Breast epithelium (tissue), 3 donors: ENCODE measurements around the gene GDAP1L1.

Experiments
- POLR2A ChIP-seq: fragments of 450-650 bp; IDR thresholded peaks from one replicate; pipeline ENCODE4 v1.6.1; 2016; ENCODE audit warnings: antibody characterized with exemption, mild to moderate bottlenecking, moderate library complexity
- TF ChIP-seq, protein P1 (sequence below), 3 donors: fragments of 450-650 bp; IDR thresholded peaks; one replicate each; pipeline ENCODE4 v1.5.1; 2016 to 2017; ENCODE audit warnings: antibody characterized with exemption in 3 of 3, mild to moderate bottlenecking in 3 of 3, moderate library complexity in 3 of 3

DNA sequence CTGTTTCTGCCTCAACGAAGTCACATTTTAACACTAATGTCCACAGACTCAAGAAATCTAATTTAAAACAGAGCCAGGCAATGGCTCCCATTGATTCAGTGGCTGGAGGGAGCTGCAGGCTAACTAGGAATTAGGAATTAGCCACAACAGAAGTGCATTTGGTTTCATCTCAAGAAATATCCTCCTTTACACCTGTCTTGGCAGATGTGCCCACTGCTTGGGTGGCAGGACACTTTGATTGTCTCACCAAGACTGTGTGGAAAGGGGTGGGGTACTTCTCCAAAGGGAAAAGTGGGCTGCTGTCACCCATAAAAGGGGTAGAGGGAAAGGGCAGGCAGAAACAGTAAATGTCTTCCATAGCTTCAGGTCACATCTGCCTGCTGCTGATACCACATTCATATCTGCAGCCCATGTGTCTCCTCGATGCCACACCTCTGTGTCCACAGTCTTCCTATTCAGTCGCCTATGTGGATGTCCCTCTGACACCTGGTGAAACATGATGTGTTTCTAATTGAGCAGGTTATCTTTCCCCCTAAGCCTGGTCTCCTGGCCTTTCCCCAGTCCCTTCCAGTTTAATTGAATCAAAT, 25.6 kb upstream of the GDAP1L1 start:
- no peak for TF ChIP-seq POLR2A
- TF ChIP-seq, protein P1, sequence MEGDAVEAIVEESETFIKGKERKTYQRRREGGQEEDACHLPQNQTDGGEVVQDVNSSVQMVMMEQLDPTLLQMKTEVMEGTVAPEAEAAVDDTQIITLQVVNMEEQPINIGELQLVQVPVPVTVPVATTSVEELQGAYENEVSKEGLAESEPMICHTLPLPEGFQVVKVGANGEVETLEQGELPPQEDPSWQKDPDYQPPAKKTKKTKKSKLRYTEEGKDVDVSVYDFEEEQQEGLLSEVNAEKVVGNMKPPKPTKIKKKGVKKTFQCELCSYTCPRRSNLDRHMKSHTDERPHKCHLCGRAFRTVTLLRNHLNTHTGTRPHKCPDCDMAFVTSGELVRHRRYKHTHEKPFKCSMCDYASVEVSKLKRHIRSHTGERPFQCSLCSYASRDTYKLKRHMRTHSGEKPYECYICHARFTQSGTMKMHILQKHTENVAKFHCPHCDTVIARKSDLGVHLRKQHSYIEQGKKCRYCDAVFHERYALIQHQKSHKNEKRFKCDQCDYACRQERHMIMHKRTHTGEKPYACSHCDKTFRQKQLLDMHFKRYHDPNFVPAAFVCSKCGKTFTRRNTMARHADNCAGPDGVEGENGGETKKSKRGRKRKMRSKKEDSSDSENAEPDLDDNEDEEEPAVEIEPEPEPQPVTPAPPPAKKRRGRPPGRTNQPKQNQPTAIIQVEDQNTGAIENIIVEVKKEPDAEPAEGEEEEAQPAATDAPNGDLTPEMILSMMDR (IDR thresholded peaks at IDR 0.05), result no peak
